Duodenal mucosa (tissue), 2 donors: Measurements from ENCODE around the gene ROBO2.

Source experiments
- H3K27ac ChIP-seq: one replicate; pipeline ENCODE4 v1.7.0; 2013; ENCODE audit warnings: low read depth, low read length
- H3K27me3 ChIP-seq, 2 donors: one replicate each; pipeline ENCODE4 v1.7.0; 2013; ENCODE audit warnings: low read length in 2 of 2, control low read depth in 1 of 2; ENCODE audit not compliant: insufficient read depth in 2 of 2, control insufficient read depth in 1 of 2
- H3K36me3 ChIP-seq, 2 donors: one replicate each; pipeline ENCODE4 v1.7.0; 2013; ENCODE audit warnings: low read length in 2 of 2, control low read depth in 1 of 2; ENCODE audit not compliant: insufficient read depth in 2 of 2, control insufficient read depth in 1 of 2
- H3K4me1 ChIP-seq, 2 donors: one replicate each; pipeline ENCODE4 v1.7.0; 2013; ENCODE audit warnings: low read length in 2 of 2, control low read depth in 1 of 2; ENCODE audit not compliant: insufficient read depth in 2 of 2, control insufficient read depth in 1 of 2
- H3K4me3 ChIP-seq, 2 donors: one replicate each; pipeline ENCODE4 v1.7.0; 2013; ENCODE audit warnings: low read length in 2 of 2, low read depth in 1 of 2
- H3K9ac ChIP-seq, 2 donors: one replicate each; pipeline ENCODE4 v1.7.0; 2013; ENCODE audit warnings: low read length in 2 of 2, low read depth in 1 of 2
- H3K9me3 ChIP-seq, 2 donors: one replicate each; pipeline ENCODE4 v1.7.0; 2013; ENCODE audit warnings: low read length in 2 of 2, control low read depth in 1 of 2; ENCODE audit not compliant: control insufficient read depth in 1 of 2

The ROBO2 gene

GRCh38 chr3:77342027-77342426, 302.1 kb downstream of the ROBO2 start:
- H3K36me3 ChIP-seq, result no peaks in the 10 kb centered on the region
- H3K9ac ChIP-seq, result no peak overlapping the region
- H3K27me3 ChIP-seq, result no peaks in the 10 kb centered on the region
- H3K9me3 ChIP-seq, result no peaks in the 10 kb centered on the region
- no peaks in the 10 kb centered on the region for H3K4me1 ChIP-seq
- H3K27ac ChIP-seq, result no peak overlapping the region
- no peak overlapping the region for H3K4me3 ChIP-seq

GRCh38 chr3:77342688-77343087, 302.8 kb downstream of the ROBO2 start:
- no peak overlapping the region for H3K27ac ChIP-seq
- no peaks in the 10 kb centered on the region for H3K27me3 ChIP-seq
- no peaks in the 10 kb centered on the region for H3K36me3 ChIP-seq
- H3K9me3 ChIP-seq, result no peaks in the 10 kb centered on the region
- no peak overlapping the region for H3K9ac ChIP-seq
- H3K4me1 ChIP-seq, result no peaks in the 10 kb centered on the region
- H3K4me3 ChIP-seq, result no peak overlapping the region

- H3K27ac ChIP-seq, result no peak overlapping the region
- H3K9me3 ChIP-seq, result no peaks in the 10 kb centered on the region
- H3K27me3 ChIP-seq, result no peaks in the 10 kb centered on the region
- H3K9ac ChIP-seq, result no peak overlapping the region
- no peaks in the 10 kb centered on the region for H3K36me3 ChIP-seq
- H3K4me3 ChIP-seq, result no peak overlapping the region
- H3K4me1 ChIP-seq, result no peaks in the 10 kb centered on the region
These were observed 305.1 kb downstream of the ROBO2 start for GRCh38 chr3:77345009-77345408.

- no peak overlapping the region for H3K27ac ChIP-seq
- H3K4me3 ChIP-seq, result no peak overlapping the region
- H3K27me3 ChIP-seq, result no peaks in the 10 kb centered on the region
- H3K36me3 ChIP-seq, result no peaks in the 10 kb centered on the region
- H3K9me3 ChIP-seq, result no peaks in the 10 kb centered on the region
- no peaks in the 10 kb centered on the region for H3K4me1 ChIP-seq
- no peak overlapping the region for H3K9ac ChIP-seq
These were observed 308.5 kb downstream of the ROBO2 start for GRCh38 chr3:77348244-77348855.

- Histone ChIP-seq H3K4me1 (no peaks in the 10 kb centered on the region), H3K9me3 (no peaks in the 10 kb centered on the region), H3K9ac (no peak overlapping the region), H3K27me3 (no peaks in the 10 kb centered on the region), H3K36me3 (no peaks in the 10 kb centered on the region), H3K27ac (no peak overlapping the region), H3K4me3 (no peak overlapping the region)
These were observed 315.1 kb downstream of the ROBO2 start for GRCh38 chr3:77354958-77355357.

- no peaks in the 10 kb centered on the region for H3K4me1 ChIP-seq
- no peaks in the 10 kb centered on the region for H3K9me3 ChIP-seq
- no peak overlapping the region for H3K9ac ChIP-seq
- H3K36me3 ChIP-seq, result no peaks in the 10 kb centered on the region
- no peak overlapping the region for H3K4me3 ChIP-seq
- H3K27me3 ChIP-seq, result no peaks in the 10 kb centered on the region
- H3K27ac ChIP-seq, result no peak overlapping the region
These were observed 323.0 kb downstream of the ROBO2 start for GRCh38 chr3:77362936-77363335.

- H3K27me3 ChIP-seq, result no peaks in the 10 kb centered on the region
- H3K9ac ChIP-seq, result no peak overlapping the region
- H3K4me3 ChIP-seq, result no peak overlapping the region
- H3K4me1 ChIP-seq, result no peaks in the 10 kb centered on the region
- no peaks in the 10 kb centered on the region for H3K9me3 ChIP-seq
- no peak overlapping the region for H3K27ac ChIP-seq
- no peaks in the 10 kb centered on the region for H3K36me3 ChIP-seq
These were observed 325.3 kb downstream of the ROBO2 start for GRCh38 chr3:77365152-77365551.

GRCh38 chr3:77370413-77370812, 330.5 kb downstream of the ROBO2 start:
- H3K36me3 ChIP-seq, result no peaks in the 10 kb centered on the region
- H3K9me3 ChIP-seq, result no peaks in the 10 kb centered on the region
- H3K9ac ChIP-seq, result no peak overlapping the region
- H3K27ac ChIP-seq, result no peak overlapping the region
- no peaks in the 10 kb centered on the region for H3K27me3 ChIP-seq
- H3K4me3 ChIP-seq, result no peak overlapping the region
- H3K4me1 ChIP-seq, result no peaks in the 10 kb centered on the region

- no peak overlapping the region for H3K4me3 ChIP-seq
- H3K27me3 ChIP-seq, result no peaks in the 10 kb centered on the region
- H3K9me3 ChIP-seq, result no peaks in the 10 kb centered on the region
- no peaks in the 10 kb centered on the region for H3K4me1 ChIP-seq
- no peak overlapping the region for H3K27ac ChIP-seq
- H3K9ac ChIP-seq, result no peak overlapping the region
- H3K36me3 ChIP-seq, result no peaks in the 10 kb centered on the region
These were observed 332.1 kb downstream of the ROBO2 start for GRCh38 chr3:77372018-77372417.

- Histone ChIP-seq H3K9ac (no peak overlapping the region), H3K4me1 (no peaks in the 10 kb centered on the region), H3K9me3 (no peaks in the 10 kb centered on the region), H3K36me3 (no peaks in the 10 kb centered on the region), H3K27me3 (no peaks in the 10 kb centered on the region), H3K27ac (no peak overlapping the region), H3K4me3 (no peak overlapping the region)
These were observed 332.9 kb downstream of the ROBO2 start for GRCh38 chr3:77372634-77373346.
